Measurements from ENCODE around the gene OR1K1.
"Not testable (repeated sequence)": the region's sequence is repeated elsewhere in the genome, so short reads cannot be mapped to it uniquely, and the experiment has no call there.

Gene OR1K1

DNA sequence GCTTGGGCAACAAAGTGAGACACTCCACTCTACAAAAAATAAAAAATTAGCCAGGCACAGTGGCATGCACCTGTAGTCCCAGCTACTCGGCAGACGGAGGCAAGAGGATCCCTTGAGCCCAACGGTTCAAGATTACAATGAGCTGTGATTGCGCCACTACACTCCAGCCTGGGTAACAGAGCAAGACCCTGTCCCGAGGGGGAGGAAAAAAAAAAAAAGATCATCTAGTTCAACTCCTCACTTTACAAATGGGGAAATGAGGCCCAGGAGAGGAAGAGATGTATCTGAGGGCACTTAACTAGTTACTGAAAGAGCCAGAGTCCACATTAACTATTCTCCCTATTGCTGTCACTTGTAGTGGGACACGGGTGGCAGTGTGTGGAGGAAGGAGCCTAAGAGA is 14.6 kb downstream of the OR1K1 start:
- DNase-seq: no peak

DNA sequence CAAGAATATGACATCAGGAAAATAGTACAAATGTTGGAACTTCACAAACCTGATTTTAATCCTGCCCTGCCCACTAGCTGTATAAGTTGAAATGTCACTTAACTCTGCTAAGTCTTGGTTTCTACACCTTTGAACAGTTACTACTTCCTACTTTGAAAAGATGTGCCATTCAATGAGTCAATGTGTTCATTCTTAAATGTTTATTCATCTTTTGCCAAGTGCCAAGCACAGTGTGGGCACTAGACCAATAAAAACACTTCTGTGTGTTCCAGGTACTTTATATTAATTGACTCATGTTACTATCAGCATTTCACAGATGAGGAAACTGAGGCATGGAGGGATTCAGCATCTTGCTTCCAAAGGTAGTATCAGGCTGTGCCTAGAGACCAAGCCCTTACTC is 15.6 kb downstream of the OR1K1 start:
- DNase-seq: no peak

DNA sequence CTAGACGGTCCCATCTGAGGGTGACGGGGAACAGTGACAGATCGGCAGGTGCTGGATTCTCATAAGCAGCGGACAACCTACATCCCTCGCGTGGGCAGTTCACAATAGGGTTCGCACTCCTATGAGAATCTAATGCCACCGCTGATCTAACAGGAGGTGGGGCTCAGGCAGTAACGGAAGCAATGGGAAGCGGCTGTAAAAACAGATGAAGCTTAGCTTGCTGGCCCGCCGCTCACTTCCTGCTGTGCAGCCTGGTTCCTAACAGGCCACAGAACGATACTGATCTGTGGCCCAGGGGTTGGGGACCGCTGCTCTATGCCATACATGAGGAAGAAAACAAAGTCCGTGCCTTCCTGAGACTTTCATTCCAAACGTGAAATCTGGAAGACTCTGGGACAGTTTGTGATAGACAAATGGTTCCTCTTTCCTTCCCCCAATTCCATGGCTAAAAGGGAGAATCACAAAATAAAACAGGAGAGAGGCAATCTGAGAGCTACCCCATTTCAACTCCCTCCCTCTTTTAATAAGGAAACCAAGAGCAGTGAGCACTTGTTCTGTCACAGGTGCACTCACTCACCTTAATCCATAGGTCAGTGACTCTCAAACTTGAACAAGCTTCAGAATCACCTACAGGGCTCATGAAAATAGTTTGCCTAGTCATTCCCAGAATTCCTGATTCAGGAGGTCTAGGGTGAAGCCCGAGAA is 16.4 kb downstream of the OR1K1 start:
- DNase-seq: no peak

DNA sequence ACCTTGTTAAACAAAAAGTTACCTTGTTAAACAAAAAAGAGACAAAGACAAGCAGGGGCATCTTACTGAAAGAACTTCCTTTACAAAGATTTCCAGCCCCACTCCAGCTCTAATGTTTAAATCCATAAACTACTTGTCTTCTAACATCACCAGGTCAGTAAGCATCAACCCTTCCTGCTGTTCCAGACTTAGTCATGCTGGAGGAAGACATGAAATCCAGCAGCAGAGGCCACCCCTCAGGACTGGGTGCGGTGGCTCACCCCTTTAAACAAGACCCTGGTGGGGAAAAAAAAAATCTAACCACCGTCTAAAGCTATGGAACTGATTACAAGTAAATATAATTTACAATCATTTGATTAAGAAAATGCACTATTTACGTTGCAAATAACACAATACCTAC is 19.4 kb downstream of the OR1K1 start:
- DNase-seq: no peak

DNA sequence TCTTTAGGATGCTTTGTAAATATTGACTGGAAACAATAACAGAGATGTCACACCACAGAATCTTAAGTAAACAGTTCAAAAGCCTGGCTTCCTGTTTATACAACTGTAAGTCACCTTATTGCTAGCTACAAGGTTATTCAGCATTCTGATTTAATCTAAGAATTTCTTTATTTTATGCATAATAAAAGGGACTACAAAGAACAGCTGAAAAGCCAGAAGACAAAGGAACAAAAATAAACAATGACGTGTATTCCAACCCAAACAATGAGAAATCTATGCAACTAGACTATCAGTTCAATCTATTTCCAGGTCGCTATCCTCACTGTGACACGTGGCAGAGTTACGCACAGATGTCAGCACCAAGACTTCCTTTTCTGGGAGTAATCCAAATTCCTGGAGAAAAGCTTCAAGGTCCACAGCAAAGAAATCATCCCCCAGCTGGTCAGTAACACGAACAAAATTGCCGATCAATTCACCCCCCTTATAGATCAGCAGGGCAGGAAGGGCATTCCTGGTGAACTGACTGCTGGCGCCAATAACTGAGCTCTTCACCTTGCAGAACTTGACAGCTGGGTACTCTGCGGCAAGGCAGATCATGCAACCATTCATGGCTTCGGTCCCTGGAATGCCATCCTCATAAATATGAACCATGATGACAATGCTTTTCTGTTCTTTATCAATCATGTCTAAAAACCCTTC is 20.0 kb downstream of the OR1K1 start:
- no peak for DNase-seq

DNA sequence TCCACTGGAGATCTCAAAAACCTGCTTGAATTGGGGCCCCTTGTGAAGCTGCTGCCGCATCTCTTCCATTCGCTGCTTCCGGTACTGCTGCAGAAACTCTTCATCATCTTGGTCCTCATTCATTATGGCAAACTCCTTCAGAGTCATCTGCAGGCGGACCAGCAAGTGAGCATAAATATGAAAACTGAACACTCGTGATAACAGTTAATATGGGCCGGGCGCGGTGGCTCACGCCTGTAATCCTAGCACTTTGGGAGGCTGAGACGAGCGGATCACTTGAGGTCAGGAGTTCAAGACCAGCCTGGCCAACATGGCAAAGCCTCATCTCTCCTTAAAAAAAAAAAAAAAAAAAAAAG is 20.5 kb downstream of the OR1K1 start:
- DNase-seq: no peak

DNA sequence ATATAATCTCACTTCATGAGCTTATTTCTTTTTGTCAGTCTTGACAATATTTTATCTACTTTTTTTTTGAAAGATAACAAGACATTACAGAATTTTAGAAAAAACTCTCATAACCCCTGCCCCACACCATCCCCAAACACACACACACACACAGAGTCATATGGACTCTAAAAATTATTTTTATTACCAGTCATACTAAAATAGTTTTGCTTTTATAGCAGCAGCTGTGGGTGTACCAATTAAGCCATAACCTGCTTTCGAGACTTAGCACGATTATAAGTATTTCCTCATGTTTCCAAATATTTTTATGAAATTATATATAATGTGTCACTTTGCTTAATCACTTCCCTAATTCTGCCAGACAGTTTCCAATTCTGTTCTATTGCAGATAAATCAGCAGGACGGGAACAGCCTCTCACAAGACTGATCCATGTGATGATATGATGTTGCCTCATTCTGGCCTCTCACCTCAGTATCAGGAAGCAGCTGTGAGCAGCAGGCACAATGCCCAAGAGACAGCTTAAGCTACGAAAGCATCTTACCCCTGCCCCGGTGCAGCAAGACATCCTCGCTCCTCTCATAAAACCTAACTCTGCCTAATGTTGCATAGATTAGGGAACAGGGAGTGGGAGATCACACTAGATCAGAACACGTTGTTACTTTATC is 21.5 kb downstream of the OR1K1 start:
- no peak for DNase-seq

DNA sequence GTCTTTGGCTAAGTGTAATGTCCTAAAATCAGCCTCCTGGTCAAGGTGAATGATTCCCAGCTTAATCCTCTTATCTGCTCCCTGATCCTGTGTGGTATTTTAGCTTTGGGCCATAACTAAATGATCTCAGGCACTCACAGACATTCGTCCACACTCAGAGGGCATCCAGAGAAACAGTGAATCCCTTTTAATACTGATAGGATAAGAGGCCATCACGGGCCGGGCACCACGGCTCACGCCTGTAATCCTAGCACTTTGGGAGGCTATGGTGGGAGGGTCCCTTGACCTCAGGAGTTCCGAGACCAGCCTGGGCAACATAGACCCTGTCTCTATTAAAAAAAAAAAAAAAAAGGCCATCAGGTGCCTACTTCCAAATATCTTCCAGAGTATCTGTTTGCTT is 22.1 kb downstream of the OR1K1 start:
- no peak for DNase-seq

DNA sequence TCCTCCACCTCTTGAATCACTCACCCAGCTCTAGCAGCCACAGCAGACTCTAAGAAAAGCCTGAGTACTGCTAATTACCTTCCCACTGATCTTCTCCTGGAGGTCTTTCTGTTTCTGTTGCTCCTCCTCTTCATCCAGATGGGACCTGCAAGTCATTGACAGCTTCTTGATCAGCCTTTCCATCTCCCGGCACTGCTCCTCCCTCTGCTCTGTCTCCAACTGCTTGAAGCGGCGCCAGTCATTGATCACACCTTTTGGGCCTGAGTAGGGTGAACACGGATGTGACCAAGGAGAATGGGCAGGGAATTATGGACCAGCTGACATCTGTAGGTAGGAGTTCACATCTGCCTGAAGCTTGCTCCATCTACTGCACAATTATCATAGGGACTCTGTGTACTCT is 23.0 kb downstream of the OR1K1 start:
- no peak for DNase-seq

DNA sequence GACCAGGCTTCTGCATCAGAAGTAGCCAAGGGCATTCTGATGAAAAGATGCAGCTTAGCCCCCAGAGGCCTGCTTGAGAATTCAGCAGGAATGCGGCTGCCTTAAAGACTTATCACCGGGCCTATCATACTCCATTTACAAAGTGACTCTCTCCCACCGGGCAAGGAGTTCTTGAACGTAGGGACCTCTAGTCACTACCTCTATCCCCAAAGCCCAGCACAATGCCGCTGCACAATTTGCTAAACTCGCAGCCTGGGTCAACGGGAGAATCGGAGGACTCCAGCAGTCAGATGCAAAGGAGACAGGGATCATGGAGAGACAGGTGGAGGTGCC is 27.8 kb downstream of the OR1K1 start:
- peak; percentile 42 for DNase-seq

DNA sequence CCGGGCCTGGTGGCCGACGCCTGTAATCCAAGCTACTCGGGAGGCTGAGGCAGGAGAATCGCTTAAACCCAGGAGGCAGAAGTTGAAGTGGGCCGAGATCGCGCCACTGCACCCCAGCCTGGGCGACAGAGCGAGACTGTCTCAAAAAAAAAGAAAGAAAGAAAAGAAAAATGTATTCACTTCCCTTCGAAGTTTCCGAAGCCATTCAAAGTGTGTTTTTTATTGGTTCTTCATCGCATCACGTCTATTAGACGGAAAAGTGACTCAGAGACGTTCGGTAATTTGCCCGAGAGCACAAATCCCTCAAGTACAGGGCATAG is 29.0 kb downstream of the OR1K1 start:
- DNase-seq: not testable (repeated sequence)

DNA sequence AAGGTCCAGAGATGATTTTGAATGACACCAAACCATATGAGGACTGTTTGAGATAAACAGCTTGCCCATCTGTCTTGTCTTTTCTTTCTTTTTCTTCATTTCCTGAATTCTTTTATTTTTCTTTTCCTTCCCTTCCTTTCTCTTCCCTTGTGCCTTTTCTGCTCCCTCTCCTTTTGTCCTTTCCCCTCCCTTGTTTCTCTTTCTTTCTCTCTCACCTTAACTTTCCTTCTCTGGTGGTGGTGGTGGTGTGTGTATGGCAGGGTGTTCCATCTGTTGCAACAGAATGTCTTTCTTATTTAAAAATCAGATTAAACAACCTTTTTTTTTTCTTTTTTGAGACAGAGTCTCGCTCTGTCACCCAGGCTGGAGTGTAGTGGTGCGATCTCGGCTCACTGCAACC is 32.3 kb downstream of the OR1K1 start:
- no peak for DNase-seq

DNA sequence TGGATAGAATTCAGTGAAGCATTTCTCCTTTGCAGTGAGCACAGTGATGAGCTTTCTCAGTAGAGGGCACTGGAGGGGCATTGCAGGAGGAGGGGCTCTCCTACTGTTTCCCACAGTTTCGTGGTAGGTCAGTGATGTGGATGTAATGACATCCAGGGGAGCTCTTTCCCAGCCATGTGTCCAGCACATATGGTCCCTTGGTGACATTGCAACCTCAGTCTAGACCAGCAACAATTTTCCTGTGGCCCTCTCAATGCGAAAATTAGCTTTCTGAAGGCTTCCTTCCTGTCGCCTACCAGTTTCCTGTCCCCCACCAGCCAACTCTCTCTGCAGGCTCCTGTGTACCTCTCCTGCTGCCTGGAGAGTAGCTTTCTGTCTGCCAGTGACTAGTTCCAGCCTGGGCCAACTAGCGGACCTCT is 35.4 kb downstream of the OR1K1 start:
- DNase-seq: no peak

DNA sequence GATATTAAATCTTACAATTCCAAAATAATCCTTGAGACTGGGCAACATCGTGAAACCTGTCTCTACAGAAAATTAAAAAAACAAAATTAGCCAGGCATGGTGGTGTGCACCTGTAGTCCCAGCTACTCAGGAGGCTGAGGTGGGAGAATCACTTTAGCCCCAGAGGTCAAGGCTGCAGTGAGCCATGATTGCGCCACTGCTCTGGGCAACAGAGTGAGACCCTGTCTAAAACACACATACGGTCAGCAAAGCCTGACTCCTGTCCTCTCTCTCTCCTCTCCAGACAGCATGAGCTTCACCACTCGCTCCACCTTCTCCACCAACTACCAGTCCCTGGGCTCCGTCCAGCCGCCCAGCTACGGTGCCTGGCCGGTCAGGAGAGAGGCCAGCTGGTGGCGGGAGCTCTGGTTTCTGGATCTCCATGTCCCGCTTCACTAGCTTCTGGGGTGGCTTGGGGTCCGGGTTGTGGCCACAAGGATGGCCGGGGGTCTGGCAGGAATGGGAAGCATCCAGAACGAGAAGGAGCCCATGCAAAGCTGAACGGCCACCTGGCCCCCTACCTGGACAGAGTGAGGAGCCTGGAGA is 37.4 kb downstream of the OR1K1 start:
- no peak for DNase-seq

DNA sequence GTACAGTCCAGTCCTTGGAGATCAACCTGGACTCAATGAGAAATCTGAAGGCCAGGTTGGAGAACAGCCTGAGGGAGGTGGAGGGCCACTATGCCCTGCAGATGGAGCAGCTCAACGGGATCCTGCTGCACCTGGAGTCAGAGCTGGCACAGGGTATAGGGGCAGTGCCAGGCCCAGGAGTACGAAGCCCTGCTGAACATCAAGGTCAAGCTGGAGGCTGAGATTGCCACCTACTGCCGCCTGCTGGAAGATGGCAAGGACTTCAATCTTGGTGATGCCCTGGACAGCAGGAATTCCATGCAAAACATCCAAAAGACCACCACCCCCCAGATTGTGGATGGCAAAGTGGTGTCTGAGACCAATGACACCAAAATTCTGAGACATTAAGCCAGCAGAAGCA is 38.5 kb downstream of the OR1K1 start:
- DNase-seq: not testable (repeated sequence)

DNA sequence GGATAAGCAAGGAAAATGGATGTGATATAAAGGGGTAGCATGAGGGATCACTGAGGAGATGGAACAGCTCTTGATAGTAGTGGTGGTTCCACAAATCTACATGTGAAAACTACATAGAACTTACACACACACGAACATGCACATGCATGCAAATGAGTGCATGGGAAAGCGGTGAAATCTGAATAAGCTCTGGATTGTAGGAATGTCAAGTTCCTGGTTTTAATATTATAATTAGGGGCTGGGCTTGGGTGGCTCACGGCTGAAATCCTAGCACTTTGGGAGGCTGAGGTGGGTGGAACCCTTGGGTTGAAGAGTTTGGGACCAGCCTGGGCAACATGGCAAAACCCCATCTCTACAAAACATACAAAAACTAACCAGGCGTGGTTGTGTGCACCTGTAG is 41.6 kb downstream of the OR1K1 start:
- no peak for DNase-seq

DNA sequence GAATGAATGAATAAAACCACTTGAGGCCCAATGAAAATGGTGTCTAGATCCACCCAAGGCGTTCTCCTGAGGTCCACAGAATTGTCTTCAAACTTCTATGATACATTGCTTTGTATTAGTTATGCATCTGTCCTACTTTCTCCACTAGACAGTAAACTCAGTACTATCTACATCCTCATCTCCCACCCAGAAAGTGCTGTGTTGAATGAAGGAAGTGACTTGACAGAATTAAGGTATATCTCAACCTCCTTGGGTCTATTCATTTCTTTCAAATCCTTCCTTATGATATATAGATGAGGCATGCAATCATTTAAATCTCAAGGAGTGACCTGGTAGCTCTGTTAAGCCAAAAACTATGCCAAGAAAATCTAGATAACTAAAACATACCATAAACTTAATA is 44.2 kb downstream of the OR1K1 start:
- no peak for DNase-seq

DNA sequence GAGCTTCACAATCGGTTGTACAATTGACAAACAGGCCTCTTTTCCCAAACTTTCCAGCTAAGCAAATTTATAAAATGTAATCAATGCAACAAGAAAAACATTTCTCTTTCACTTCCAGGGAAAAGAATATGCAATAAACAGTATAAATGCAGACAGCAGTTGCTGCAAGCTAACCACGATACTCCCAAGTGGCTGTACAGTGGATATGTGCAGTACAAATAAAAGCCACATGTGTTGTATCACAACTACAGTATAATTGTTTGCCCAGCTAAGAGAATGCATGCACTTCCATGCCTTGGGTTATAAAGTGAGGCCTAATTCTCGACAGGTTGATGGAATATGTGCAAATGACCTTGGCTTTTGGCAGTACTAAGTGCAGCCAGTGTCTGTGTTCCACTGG is 45.2 kb downstream of the OR1K1 start:
- DNase-seq: no peak

DNA sequence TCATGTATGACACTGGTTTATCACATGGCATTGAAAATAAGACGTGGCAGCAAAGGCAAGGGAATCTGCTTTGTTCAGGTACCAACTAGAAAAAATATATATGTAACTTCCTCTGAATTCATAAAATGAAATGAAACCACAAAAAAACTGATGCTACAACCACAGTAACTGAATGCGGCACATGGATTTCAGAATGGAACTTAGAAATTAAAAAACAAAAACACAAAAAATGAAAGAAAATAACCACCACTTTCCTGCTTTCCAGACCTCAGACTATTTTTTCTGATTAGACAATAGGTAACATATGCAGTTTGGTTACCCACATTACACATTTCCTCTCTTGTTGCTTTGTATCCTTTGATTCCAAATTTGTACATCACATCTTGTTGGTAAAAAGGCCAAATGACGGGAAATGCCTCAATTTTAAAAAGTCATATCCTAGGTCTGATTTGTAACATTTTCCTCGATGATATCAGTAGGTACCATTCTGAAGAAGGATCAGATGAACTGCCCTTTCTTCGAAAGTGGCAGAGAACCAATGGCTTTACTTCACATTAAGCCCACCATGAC is 46.5 kb downstream of the OR1K1 start:
- DNase-seq: no peak

DNA sequence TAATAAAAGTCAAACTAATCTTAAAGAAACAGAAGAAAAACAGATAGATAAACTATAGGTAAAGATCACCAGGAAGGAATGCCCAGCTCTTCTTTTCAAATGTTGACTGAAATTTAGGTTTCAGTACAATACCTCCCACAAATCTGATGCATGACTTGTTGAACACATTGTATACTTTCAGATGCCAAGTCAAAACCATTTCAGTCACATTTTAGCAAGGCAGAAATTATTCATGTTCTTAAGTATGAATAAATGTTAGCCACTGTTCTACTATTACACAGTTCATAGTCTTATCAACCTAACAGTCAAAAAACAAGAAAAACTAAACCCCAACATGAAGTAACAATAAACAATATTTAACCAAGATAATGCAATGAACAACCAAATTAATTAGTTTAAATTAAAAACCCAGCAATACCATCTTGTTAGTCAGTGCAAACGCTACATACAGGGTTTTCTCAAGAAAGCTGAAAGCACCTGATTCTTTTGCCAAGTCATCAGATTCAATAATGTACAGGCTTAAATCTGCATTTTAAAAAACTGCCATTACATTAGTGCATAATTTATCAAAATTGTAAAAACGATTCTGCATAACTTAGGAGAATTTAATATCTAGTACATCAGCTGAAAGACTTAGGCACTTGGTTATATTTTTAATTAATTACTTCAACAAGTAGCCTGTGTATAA is 48.5 kb downstream of the OR1K1 start:
- no peak for DNase-seq

Measured in fibroblast of skin of right biceps (primary cell).